H1 (cell line): ENCODE measurements around the gene DOP1A. TPM values are rescaled to one million over a fixed set of nuclear protein-coding genes. Genes with fewer than 3 reads are reported as not detected.

Experiments used
- BRCA1 ChIP-seq: IDR thresholded peaks from 2 replicates; pipeline ENCODE4 v1.6.1; 2012; ENCODE audit warnings: low read depth, low read length, improper control_type of control experiment
- CHD7 ChIP-seq: fragments of 300-600 bp; sonication (generic); IDR thresholded peaks from 2 replicates; pipeline ENCODE4 v1.7.1; 2012; ENCODE audit warnings: low read length, moderate library complexity, mild to moderate bottlenecking, inconsistent platforms; ENCODE audit not compliant: insufficient replicate concordance
- GABPA ChIP-seq: IDR thresholded peaks from 2 replicates; pipeline ENCODE4 v1.6.1; 2011; ENCODE audit warnings: mild to moderate bottlenecking, low read length, moderate library complexity, borderline replicate concordance; ENCODE audit not compliant: insufficient read depth
- RXRA ChIP-seq: IDR thresholded peaks from 2 replicates; pipeline ENCODE4 v1.6.1; 2011; ENCODE audit warnings: low read depth, mild to moderate bottlenecking, low read length, moderate library complexity; ENCODE audit not compliant: insufficient read depth
- polyA plus RNA-seq, 7 experiments: library from polyadenylated mRNA; depleted of rRNA in 3 of 7; stranded (reverse) in 5 of 7; unstranded in 2 of 7; fragments of >200 nt in 5 of 7; fragments of 200-250 nt in 2 of 7; gene quantifications; 1 replicate in 5 of 7; 2 replicates in 1 of 7; 4 replicates in 1 of 7; pipeline versions ENCODE4 v1.2.1 to v1.2.3, GENCODE V29; 2011 to 2013; ENCODE audit warnings: missing spikeins in 2 of 7, mixed read lengths in 2 of 7
- total RNA-seq: library from RNA; stranded (reverse); fragmentation: NEBNext Ultra II Directional; extraction: Animal tissue kit (Norgen Biotek cat#: 25700); gene quantifications from 2 replicates; pipeline ENCODE4 v1.2.1, GENCODE V29; 2021

DOP1A gene
- total and polyA plus RNA-seq, 2 of the 8 experiments (the other 6 are each of a cell fraction or from before 2014, with no cell fraction given), result 7.5 to 14.7 TPM

GRCh38 chr6:83132121-83132520 is 64.7 kb downstream of the DOP1A start (continued):
- no peak for TF ChIP-seq GABPA
- no peak for TF ChIP-seq RXRA
- TF ChIP-seq BRCA1, result no peak
- TF ChIP-seq CHD7, result no peak
